Measurements from ENCODE around the gene HEYL.

Gene HEYL

GRCh38 chr1:39663559-39663958 is 24.1 kb upstream of the HEYL start:
- no peak for DNase-seq

GRCh38 chr1:39662861-39663260 is 23.4 kb upstream of the HEYL start:
- no peak for DNase-seq

- DNase-seq: no peak
These were observed 20.1 kb upstream of the HEYL start for GRCh38 chr1:39659538-39659937.

- no peak for DNase-seq
These were observed 19.7 kb upstream of the HEYL start for GRCh38 chr1:39659110-39659509.

- DNase-seq: peak; percentile 75 to 79
These were observed 18.6 kb upstream of the HEYL start for GRCh38 chr1:39657923-39658485.

- DNase-seq: no peak
These were observed 18.0 kb upstream of the HEYL start for GRCh38 chr1:39657402-39657801.

- DNase-seq: no peak
These were observed 16.9 kb upstream of the HEYL start for GRCh38 chr1:39656391-39656790.

- no peak for DNase-seq
These were observed 16.3 kb upstream of the HEYL start for GRCh38 chr1:39655578-39656268.

- no peak for DNase-seq
These were observed 14.8 kb upstream of the HEYL start for GRCh38 chr1:39654291-39654690.

- peak; percentile 54 to 60 for DNase-seq
These were observed 14.1 kb upstream of the HEYL start for GRCh38 chr1:39653546-39654031.

GRCh38 chr1:39652554-39652953 is 13.1 kb upstream of the HEYL start:
- no peak for DNase-seq

GRCh38 chr1:39652105-39652504 is 12.7 kb upstream of the HEYL start:
- no peak for DNase-seq

GRCh38 chr1:39650431-39650830 is 11.0 kb upstream of the HEYL start:
- DNase-seq: no peak

- no peak for DNase-seq
These were observed 10.3 kb upstream of the HEYL start for GRCh38 chr1:39649636-39650185.

GRCh38 chr1:39648496-39648895 is 9.1 kb upstream of the HEYL start:
- peak in 1 of 2 experiments; percentile 13 for DNase-seq

GRCh38 chr1:39647247-39647646 is 7.8 kb upstream of the HEYL start:
- DNase-seq: no peak

GRCh38 chr1:39646232-39647081 is 7.0 kb upstream of the HEYL start:
- DNase-seq: no peak

GRCh38 chr1:39645411-39646043 is 6.1 kb upstream of the HEYL start:
- DNase-seq: no peak

GRCh38 chr1:39643705-39644104 is 4.3 kb upstream of the HEYL start:
- no peak for DNase-seq

- no peak for DNase-seq
These were observed 3.4 kb upstream of the HEYL start for GRCh38 chr1:39642796-39643195.

- DNase-seq: no peak
These were observed 1.4 kb upstream of the HEYL start for GRCh38 chr1:39640861-39641260.

- no peak for DNase-seq
These were observed 508 bp downstream of the HEYL start for GRCh38 chr1:39638965-39639304.

GRCh38 chr1:39637361-39637760 is 2.1 kb downstream of the HEYL start:
- DNase-seq: no peak
